Gastrocnemius medialis (tissue), 4 donors: ENCODE results near the gene OTUB1. TPM values are rescaled to one million over a fixed set of nuclear protein-coding genes. Genes with fewer than 3 reads are reported as not detected.

ENCODE experiments used
- ATAC-seq, 2 donors: fragments of 150-250 bp; one replicate each; pipeline ENCODE4 v1.9.1; 2016
- DNase-seq, 2 donors: peaks; one replicate each; pipeline ENCODE4 v3.0.0-alpha.2; 2019
- H3K27ac ChIP-seq, 4 donors: fragments of 200-600 bp; sonication (generic); 1 replicate in 1 of 4; 2 replicates in 3 of 4; pipeline ENCODE4 v1.5.1; 2016 to 2018; ENCODE audit warnings: mild to moderate bottlenecking in 2 of 4, moderate library complexity in 1 of 4
- H3K27me3 ChIP-seq, 3 donors: fragments of 200-600 bp; sonication (generic) in 2 of 3; 1 replicate in 1 of 3; 2 replicates in 2 of 3; pipeline versions ENCODE4 v1.5.1 to v1.6.0; 2016 to 2019; ENCODE audit warnings: mild to moderate bottlenecking in 1 of 3, moderate library complexity in 1 of 3
- H3K36me3 ChIP-seq, 2 donors: fragments of 200-600 bp; sonication (generic) in 1 of 2; one replicate each; pipeline ENCODE4 v1.5.1; 2017 to 2018
- H3K4me1 ChIP-seq, 2 donors: fragments of 200-600 bp; sonication (generic) in 1 of 2; one replicate each; pipeline ENCODE4 v1.5.1; 2016 to 2017; ENCODE audit warnings: mild to moderate bottlenecking in 2 of 2
- H3K4me3 ChIP-seq, 4 donors: fragments of 200-600 bp; sonication (generic) in 3 of 4; 1 replicate in 1 of 4; 2 replicates in 3 of 4; pipeline ENCODE4 v1.5.1; 2016 to 2019; ENCODE audit warnings: mild to moderate bottlenecking in 2 of 4
- H3K9me3 ChIP-seq, 3 donors: fragments of 200-600 bp; sonication (generic) in 2 of 3; 1 replicate in 1 of 3; 2 replicates in 2 of 3; pipeline ENCODE4 v1.5.1; 2016 to 2019
- POLR2A ChIP-seq, 2 donors: fragments of 450-650 bp; IDR thresholded peaks; one replicate each; pipeline ENCODE4 v1.6.1; 2017; ENCODE audit warnings: antibody characterized with exemption in 2 of 2, mild to moderate bottlenecking in 2 of 2, moderate library complexity in 2 of 2
- in situ Hi-C, 4 donors: fragments of 200-750 bp; cut with MboI; loops; one replicate each; pipeline versions ENCODE4 v1.15.0 to v1.8.0; 2017; ENCODE audit warnings: low sequenced_read_pairs in 4 of 4
- intact Hi-C: fragments of 100-400 bp; cut with DNase I; formaldehyde crosslinking; loops from one replicate; pipeline ENCODE4 v1.15.1; 2023; ENCODE audit warnings: low total_unique reads
- total RNA-seq, 4 donors: library from RNA; depleted of rRNA; stranded (reverse); fragments of >200 nt; gene quantifications; one replicate each; pipeline versions ENCODE4 v1.1.0 to v1.2.3, GENCODE V29; 2016
- TF ChIP-seq, protein P1 (sequence below), 5 experiments: fragments of 450-650 bp in 3 of 5; fragments of 200-600 bp in 2 of 5; sonication (generic) in 2 of 5; IDR thresholded peaks in 4 of 5; conservative IDR thresholded peaks in 1 of 5; 1 replicate in 4 of 5; 2 replicates in 1 of 5; pipeline ENCODE4 v1.5.1; 2016 to 2019; ENCODE audit warnings: antibody characterized with exemption in 5 of 5, mild to moderate bottlenecking in 3 of 5, moderate library complexity in 3 of 5

The OTUB1 gene
- total RNA-seq, 4 donors from 2014 or later, result 48.0 to 70.3 (median 59.5) TPM

DNA sequence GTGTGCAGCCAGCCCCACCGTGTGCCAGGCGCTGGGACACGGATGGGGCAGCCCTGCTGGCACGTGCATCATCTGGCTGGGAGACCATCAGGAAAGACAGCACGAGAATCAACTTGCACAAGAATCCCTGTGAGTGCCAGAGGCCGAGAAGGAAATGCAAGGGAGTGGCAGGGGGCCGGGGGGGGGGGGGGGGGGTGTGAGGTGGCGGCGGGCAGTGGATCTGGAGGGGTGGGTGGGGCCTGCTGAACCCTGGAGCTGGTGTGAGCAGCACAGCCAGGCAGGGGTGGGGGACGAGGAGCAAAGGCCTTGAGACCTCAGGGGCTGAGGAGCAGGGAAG, 35.5 kb downstream of the OTUB1 start:
- no peak for TF ChIP-seq POLR2A (IDR thresholded peaks at IDR 0.05)
- TF ChIP-seq, protein P1, sequence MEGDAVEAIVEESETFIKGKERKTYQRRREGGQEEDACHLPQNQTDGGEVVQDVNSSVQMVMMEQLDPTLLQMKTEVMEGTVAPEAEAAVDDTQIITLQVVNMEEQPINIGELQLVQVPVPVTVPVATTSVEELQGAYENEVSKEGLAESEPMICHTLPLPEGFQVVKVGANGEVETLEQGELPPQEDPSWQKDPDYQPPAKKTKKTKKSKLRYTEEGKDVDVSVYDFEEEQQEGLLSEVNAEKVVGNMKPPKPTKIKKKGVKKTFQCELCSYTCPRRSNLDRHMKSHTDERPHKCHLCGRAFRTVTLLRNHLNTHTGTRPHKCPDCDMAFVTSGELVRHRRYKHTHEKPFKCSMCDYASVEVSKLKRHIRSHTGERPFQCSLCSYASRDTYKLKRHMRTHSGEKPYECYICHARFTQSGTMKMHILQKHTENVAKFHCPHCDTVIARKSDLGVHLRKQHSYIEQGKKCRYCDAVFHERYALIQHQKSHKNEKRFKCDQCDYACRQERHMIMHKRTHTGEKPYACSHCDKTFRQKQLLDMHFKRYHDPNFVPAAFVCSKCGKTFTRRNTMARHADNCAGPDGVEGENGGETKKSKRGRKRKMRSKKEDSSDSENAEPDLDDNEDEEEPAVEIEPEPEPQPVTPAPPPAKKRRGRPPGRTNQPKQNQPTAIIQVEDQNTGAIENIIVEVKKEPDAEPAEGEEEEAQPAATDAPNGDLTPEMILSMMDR (IDR thresholded peaks at IDR 0.05 in 4 of 5, conservative IDR thresholded peaks at IDR 0.05 in 1 of 5), result no peak
- Histone ChIP-seq H3K9me3 (no peaks in the 10 kb centered on the region), H3K4me1 (peaks cover 25 to 31% of the 10 kb centered on the region in 2 donors), H3K27ac (peak overlapping the region in 3 of 4 donors; percentile 37 to 50 (median 49)), H3K27me3 (no peaks in the 10 kb centered on the region), H3K4me3 (no peak overlapping the region), H3K36me3 (no peaks in the 10 kb centered on the region)
- DNase-seq (peak; percentile 45 to 86), ATAC-seq (peak; percentile 67 to 81)
- in situ Hi-C loops (no loop called here), intact Hi-C loops (no loop called here)

DNA sequence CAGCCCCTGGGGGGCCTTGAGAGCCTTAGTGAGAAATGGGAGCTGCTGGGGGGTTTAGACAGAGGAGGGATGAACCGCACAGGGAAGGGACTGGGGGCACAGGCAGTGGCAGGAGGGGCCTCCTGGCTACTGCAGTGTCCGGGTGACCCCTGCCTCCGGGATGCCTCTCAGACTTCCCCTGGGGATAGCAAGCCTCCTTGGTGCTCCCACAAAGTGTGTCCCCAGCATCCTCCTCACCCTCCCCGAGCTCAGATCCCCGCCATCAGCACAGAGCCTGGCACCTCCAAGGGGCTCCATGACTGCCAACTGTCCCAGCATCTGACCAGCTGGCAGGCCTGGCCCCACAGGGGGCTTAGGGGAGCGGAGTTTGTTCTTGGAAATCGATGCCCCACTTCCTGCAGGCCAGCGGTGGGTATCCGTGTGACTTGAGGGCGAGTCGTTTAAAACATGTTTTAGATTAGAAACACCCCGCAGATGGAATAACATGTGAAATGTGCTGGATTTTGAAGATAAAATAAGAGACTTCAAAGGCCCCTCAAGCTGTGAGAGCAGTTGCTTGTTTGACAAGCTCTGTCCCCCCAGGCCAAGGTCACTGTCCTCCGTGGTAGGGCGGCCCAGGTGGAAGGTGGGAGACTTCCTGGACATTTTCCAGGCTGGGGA, 36.0 kb downstream of the OTUB1 start:
- peaks cover 25 to 31% of the 10 kb centered on the region in 2 donors for H3K4me1 ChIP-seq
- in situ Hi-C loops, result no loop called here
- no peak for DNase-seq
- peak overlapping the region in 3 of 4 donors; percentile 34 to 49 (median 37) for H3K27ac ChIP-seq
- no peak for TF ChIP-seq POLR2A (IDR thresholded peaks at IDR 0.05)
- TF ChIP-seq, protein P1 (IDR thresholded peaks at IDR 0.05 in 4 of 5, conservative IDR thresholded peaks at IDR 0.05 in 1 of 5), result no peak
- no peaks in the 10 kb centered on the region for H3K36me3 ChIP-seq
- intact Hi-C loops, result no loop called here
- no peak overlapping the region for H3K4me3 ChIP-seq
- no peaks in the 10 kb centered on the region for H3K27me3 ChIP-seq
- no peaks in the 10 kb centered on the region for H3K9me3 ChIP-seq
- peak in 1 of 2 donors; percentile 7 for ATAC-seq

DNA sequence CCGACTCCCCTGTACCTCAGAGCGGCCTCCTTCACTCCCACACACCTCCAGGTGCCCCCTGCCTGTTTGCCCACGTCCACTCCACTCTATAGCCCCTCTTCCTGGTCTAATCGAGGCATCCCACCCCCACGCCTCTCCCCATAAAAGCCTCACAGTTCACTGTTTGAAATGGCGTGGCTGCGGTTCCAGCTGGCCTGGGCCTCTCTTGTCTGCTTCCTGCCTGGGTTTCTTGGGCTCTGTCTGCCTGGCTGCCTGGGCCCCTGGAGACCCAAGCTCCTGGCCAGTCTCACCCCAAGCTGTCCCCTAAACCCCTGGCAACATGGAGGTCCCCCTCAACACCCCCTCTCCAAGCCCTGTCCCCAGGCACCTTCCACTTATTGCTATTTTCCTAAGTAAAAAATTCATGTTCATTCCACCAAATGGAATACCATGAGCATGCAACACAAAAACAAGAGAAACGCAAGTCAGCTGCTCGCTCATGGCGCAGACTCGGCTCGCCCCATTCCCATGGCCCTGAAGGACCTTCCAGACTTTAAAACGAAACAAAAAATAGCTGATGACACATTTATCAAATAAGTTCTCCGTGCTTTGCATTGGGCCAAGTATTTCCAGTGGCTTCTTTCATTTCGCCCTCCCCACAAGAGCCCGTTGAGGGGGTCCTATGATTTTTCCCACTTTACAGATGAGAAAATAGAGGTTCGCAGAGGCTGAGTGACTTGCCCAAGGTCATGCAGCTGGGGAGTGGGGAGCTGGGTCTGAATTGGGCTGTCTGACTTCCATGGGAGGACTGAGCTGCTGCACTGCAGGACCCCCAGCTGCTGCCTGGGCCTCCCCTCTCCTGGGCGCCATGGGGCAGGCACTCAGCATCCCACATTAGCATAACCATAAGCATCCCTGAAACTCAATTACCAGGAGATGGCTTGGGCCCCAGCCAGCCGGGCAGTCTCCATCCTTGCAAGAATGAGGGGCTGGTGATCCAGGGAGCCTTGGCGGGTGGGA, 37.8 kb downstream of the OTUB1 start:
- H3K4me1 ChIP-seq, result peaks cover 25 to 31% of the 10 kb centered on the region in 2 donors
- peak overlapping the region in 3 of 4 donors; percentile 41 to 51 (median 50) for H3K27ac ChIP-seq
- in situ Hi-C loops, result no loop called here
- ATAC-seq, result no peak
- no peak for TF ChIP-seq POLR2A (IDR thresholded peaks at IDR 0.05)
- TF ChIP-seq, protein P1 (IDR thresholded peaks at IDR 0.05 in 4 of 5, conservative IDR thresholded peaks at IDR 0.05 in 1 of 5), result no peak
- no peak for DNase-seq
- no peaks in the 10 kb centered on the region for H3K36me3 ChIP-seq
- intact Hi-C loops, result no loop called here
- H3K27me3 ChIP-seq, result no peaks in the 10 kb centered on the region
- H3K4me3 ChIP-seq, result no peak overlapping the region
- no peaks in the 10 kb centered on the region for H3K9me3 ChIP-seq

DNA sequence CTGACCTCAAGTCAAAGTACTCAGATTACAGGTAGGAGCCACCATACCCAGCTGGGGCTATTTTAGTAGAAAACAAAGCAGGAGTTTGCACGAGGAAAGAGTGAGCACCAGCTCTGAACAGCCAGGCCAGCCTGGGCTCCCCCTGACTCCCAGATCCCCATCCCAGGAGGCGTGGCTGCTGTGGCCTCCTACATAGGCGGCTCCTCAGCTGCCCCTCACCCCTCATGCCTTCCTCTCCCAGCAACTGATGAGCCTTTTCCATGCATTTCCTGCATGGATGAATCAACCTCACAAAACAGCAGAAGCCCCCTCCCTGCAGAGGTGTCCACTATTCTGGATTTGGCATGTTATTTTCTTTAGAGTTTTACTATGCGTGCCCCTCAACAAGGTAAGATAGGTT, 39.0 kb downstream of the OTUB1 start:
- ATAC-seq (peak in 1 of 2 donors; percentile 56), DNase-seq (no peak)
- Histone ChIP-seq H3K4me1 (peaks cover 18 to 22% of the 10 kb centered on the region in 2 donors), H3K27me3 (no peaks in the 10 kb centered on the region), H3K4me3 (no peak overlapping the region), H3K36me3 (no peaks in the 10 kb centered on the region), H3K9me3 (no peaks in the 10 kb centered on the region), H3K27ac (no peak overlapping the region)
- no peak for TF ChIP-seq POLR2A (IDR thresholded peaks at IDR 0.05)
- TF ChIP-seq, protein P1 (IDR thresholded peaks at IDR 0.05 in 4 of 5, conservative IDR thresholded peaks at IDR 0.05 in 1 of 5), result no peak
- in situ Hi-C loops, result no loop called here
- intact Hi-C loops, result no loop called here
